Gastroesophageal sphincter (tissue), 4 donors: Measurements from ENCODE around the gene HTRA1. TPM values are rescaled to one million over a fixed set of nuclear protein-coding genes. Genes with fewer than 3 reads are reported as not detected.

ENCODE experiments used
- ATAC-seq: fragments of 150-250 bp; one replicate; pipeline ENCODE4 v1.9.1; 2016; ENCODE audit warnings: mild to moderate bottlenecking, moderate library complexity
- H3K27ac ChIP-seq, 4 donors: fragments of 200-600 bp; sonication (generic) in 3 of 4; 1 replicate in 3 of 4; 2 replicates in 1 of 4; pipeline ENCODE4 v1.5.1; 2016 to 2019
- H3K27me3 ChIP-seq: fragments of 200-600 bp; sonication (generic); one replicate; pipeline ENCODE4 v1.5.1; 2019
- H3K36me3 ChIP-seq, 2 donors: fragments of 200-600 bp; sonication (generic); one replicate each; pipeline ENCODE4 v1.5.1; 2019; ENCODE audit warnings: control low read depth in 1 of 2
- H3K4me1 ChIP-seq, 3 donors: fragments of 200-600 bp; sonication (generic); 1 replicate in 2 of 3; 2 replicates in 1 of 3; pipeline ENCODE4 v1.5.1; 2016 to 2019; ENCODE audit warnings: control low read depth in 2 of 3
- H3K4me3 ChIP-seq, 2 donors: fragments of 200-600 bp; sonication (generic); one replicate each; pipeline ENCODE4 v1.5.1; 2019; ENCODE audit warnings: mild to moderate bottlenecking in 1 of 2, moderate library complexity in 1 of 2
- H3K9me3 ChIP-seq, 3 donors: fragments of 200-600 bp; sonication (generic); one replicate each; pipeline ENCODE4 v1.5.1; 2017 to 2019; ENCODE audit warnings: control low read depth in 2 of 3
- EP300 ChIP-seq: sonication (generic); formaldehyde crosslinking; IDR thresholded peaks from one replicate; pipeline ENCODE4 v1.6.1; 2017; ENCODE audit warnings: antibody characterized with exemption, mild to moderate bottlenecking
- POLR2A ChIP-seq, 2 donors: fragments of 450-650 bp; IDR thresholded peaks; one replicate each; pipeline ENCODE4 v1.6.1; 2017; ENCODE audit warnings: antibody characterized with exemption in 2 of 2, mild to moderate bottlenecking in 2 of 2, moderate library complexity in 1 of 2
- POLR2AphosphoS5 ChIP-seq: sonication (generic); formaldehyde crosslinking; IDR thresholded peaks from one replicate; pipeline ENCODE4 v1.6.1; 2017; ENCODE audit warnings: antibody characterized with exemption
- WGBS, 2 donors: methylation state at CpG; one replicate each; pipeline ENCODE4 v1.1.5; 2018; ENCODE audit warnings: low coverage in 1 of 2; 5-methylcytosine and 5-hydroxymethylcytosine counted together
- total RNA-seq, 4 donors: library from RNA; depleted of rRNA; stranded (reverse); fragments of >200 nt; gene quantifications; one replicate each; pipeline ENCODE4 v1.1.0, GENCODE V29; 2016
- TF ChIP-seq, protein P1 (sequence below), 4 experiments: fragments of 200-600 bp in 2 of 4; fragments of 450-650 bp in 2 of 4; sonication (generic) in 1 of 4; IDR thresholded peaks; one replicate each; pipeline ENCODE4 v1.5.1; 2017 to 2019; ENCODE audit warnings: antibody characterized with exemption in 4 of 4, mild to moderate bottlenecking in 2 of 4, moderate library complexity in 2 of 4

The HTRA1 gene
- total RNA-seq, 4 donors from 2014 or later = 107 to 137 (median 111) TPM

DNA sequence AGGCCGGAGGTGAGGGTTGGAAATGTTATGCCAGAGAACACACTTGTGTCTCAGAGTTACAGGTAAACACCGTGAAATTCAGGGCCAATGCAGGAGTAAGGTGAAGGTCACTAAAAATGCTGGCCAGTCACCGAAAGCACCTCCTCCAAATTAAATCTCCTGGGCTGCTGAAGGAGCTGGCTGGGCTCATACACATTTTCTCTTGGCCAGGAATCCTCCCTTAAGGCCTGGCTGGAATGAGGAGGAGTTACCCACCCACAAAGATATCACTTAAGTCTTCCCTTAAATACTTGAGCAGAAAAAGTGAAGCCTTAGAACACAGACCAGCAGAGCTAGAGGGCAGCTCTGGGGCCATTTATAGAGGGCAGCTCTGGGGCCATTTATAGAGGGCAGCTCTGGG, 46.3 kb downstream of the HTRA1 start:
- TF ChIP-seq EP300 (no peak), POLR2AphosphoS5 (no peak), POLR2A (IDR thresholded peaks at IDR 0.05) (no peak)
- TF ChIP-seq, protein P1, sequence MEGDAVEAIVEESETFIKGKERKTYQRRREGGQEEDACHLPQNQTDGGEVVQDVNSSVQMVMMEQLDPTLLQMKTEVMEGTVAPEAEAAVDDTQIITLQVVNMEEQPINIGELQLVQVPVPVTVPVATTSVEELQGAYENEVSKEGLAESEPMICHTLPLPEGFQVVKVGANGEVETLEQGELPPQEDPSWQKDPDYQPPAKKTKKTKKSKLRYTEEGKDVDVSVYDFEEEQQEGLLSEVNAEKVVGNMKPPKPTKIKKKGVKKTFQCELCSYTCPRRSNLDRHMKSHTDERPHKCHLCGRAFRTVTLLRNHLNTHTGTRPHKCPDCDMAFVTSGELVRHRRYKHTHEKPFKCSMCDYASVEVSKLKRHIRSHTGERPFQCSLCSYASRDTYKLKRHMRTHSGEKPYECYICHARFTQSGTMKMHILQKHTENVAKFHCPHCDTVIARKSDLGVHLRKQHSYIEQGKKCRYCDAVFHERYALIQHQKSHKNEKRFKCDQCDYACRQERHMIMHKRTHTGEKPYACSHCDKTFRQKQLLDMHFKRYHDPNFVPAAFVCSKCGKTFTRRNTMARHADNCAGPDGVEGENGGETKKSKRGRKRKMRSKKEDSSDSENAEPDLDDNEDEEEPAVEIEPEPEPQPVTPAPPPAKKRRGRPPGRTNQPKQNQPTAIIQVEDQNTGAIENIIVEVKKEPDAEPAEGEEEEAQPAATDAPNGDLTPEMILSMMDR (IDR thresholded peaks at IDR 0.05) = no peak
- Histone ChIP-seq H3K36me3 (peaks cover 0 to 57% of the 10 kb centered on the region in 2 donors), H3K4me1 (peaks cover 0 to 25% (median 9%) of the 10 kb centered on the region in 3 donors), H3K27me3 (no peaks in the 10 kb centered on the region), H3K9me3 (no peaks in the 10 kb centered on the region), H3K4me3 (no peak overlapping the region), H3K27ac (no peak overlapping the region)
- 72 to 93% methylated on average over 3 of the region's 3 CpGs for WGBS, 2 donors
- no peak for ATAC-seq

DNA sequence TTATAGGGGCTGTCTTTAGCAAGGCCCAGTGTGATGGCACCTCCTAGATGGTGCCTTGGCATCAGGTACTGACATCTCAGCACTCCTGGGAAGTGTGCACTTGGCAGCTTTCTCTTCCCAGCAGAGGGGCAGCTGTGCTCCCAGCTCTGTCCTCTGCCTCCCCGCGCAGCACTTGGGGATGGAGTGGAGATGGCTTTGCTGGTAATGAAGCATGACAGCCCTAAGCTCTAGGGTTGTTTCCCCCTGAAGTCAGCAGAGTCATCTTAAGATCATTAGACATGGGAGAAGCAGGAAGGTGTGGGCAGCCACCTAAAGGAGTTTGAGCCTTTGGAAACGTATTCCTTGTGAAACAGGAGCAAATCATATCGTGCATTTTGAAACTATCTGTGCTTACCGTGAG, 46.7 kb downstream of the HTRA1 start:
- no peaks in the 10 kb centered on the region for H3K9me3 ChIP-seq
- ATAC-seq = no peak
- H3K27me3 ChIP-seq = no peaks in the 10 kb centered on the region
- no peak overlapping the region for H3K4me3 ChIP-seq
- TF ChIP-seq POLR2A (IDR thresholded peaks at IDR 0.05) (no peak), EP300 (no peak), POLR2AphosphoS5 (no peak)
- TF ChIP-seq, protein P1 (IDR thresholded peaks at IDR 0.05) = no peak
- peaks cover 0 to 25% (median 9%) of the 10 kb centered on the region in 3 donors for H3K4me1 ChIP-seq
- H3K27ac ChIP-seq = no peak overlapping the region
- peaks cover 0 to 61% of the 10 kb centered on the region in 2 donors for H3K36me3 ChIP-seq
- whole genome bisulfite sequencing, 2 donors = 83 to 100% methylated on average over 1 of the region's 5 CpGs

DNA sequence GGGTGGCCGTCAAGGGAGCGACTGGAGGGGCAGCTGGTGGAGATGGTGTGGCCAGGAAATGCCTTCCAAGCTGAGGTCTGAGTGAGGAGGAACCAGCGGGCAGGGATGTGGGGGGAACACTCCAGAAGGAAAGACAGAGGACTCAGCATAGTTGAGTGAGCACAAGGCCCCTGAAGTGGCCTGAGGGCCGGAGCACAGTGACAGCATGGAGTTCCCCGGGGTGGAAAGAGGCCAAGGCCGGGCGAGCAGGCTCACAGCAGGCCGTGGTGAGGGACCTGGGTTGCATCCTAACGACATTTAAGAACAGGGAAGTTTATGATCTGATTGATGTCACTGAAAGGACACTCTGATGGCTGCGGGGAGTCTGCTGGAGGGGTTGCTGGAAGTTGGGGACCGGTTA, 48.0 kb downstream of the HTRA1 start:
- peaks cover 0 to 19% (median 6%) of the 10 kb centered on the region in 3 donors for H3K4me1 ChIP-seq
- no peak for ATAC-seq
- TF ChIP-seq EP300 (no peak), POLR2AphosphoS5 (no peak), POLR2A (IDR thresholded peaks at IDR 0.05) (no peak)
- TF ChIP-seq, protein P1 (IDR thresholded peaks at IDR 0.05) = no peak
- peaks cover 0 to 69% of the 10 kb centered on the region in 2 donors for H3K36me3 ChIP-seq
- H3K27ac ChIP-seq = no peak overlapping the region
- H3K9me3 ChIP-seq = no peaks in the 10 kb centered on the region
- 85 to 91% methylated on average over 6 to 11 of the region's 11 CpGs for WGBS, 2 donors
- no peaks in the 10 kb centered on the region for H3K27me3 ChIP-seq
- H3K4me3 ChIP-seq = no peak overlapping the region

DNA sequence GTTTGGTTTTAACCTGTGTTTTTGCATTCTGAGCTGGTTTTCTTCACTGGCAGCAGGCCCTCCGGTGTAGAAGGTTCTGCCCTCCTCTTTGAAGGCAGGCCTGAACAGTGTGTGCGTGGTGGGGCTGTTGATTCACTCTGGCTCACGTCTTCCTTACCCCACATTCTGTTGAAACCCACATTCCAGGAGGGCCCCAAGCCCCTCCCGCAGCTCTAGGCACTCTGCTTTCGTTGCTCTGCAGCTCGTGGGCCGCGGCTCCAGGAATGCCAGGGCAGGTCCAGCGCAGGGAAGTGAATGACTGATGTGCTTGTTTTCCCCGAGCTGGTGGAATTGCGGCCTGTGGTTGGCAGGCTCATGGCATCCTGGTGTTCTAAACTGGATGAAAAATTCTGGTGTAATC, 49.0 kb downstream of the HTRA1 start:
- no peak for ATAC-seq

DNA sequence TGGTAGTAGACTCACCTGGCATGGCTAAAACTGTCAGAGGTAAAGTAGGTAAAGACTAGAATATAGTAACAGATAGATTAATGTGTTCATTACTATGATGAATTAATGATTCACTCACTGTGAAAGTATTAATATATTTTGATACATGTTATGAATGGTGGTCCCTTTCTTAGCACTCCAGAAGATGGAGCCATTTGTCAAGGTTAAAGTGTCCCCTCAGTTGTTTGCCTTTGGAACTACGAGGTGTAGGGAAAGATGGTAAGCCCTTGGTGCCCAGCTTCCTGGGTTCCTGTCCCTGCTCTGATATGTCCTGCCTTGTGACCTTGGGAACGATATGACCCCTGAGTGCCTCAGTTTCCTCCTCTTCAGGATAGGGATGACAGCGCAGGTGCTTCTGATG, 49.4 kb downstream of the HTRA1 start:
- peaks cover 0 to 16% (median 0%) of the 10 kb centered on the region in 3 donors for H3K4me1 ChIP-seq
- 88% methylated on average over 1 of the region's 3 CpGs; no CpG with 5 or more reads in 1 of the 2 donors for WGBS, 2 donors
- H3K27ac ChIP-seq = no peak overlapping the region
- H3K36me3 ChIP-seq = peaks cover 0 to 83% of the 10 kb centered on the region in 2 donors
- no peak overlapping the region for H3K4me3 ChIP-seq
- H3K9me3 ChIP-seq = no peaks in the 10 kb centered on the region
- no peak for ATAC-seq
- TF ChIP-seq POLR2AphosphoS5 (no peak), EP300 (no peak), POLR2A (IDR thresholded peaks at IDR 0.05) (no peak)
- TF ChIP-seq, protein P1 (IDR thresholded peaks at IDR 0.05) = no peak
- no peaks in the 10 kb centered on the region for H3K27me3 ChIP-seq

More for the DNA sequence above, 49.0 kb downstream of the HTRA1 start:
- no peaks in the 10 kb centered on the region for H3K9me3 ChIP-seq
- no peak overlapping the region for H3K27ac ChIP-seq
- no peak overlapping the region for H3K4me3 ChIP-seq
- H3K4me1 ChIP-seq = peaks cover 0 to 16% (median 0%) of the 10 kb centered on the region in 3 donors
- no peaks in the 10 kb centered on the region for H3K27me3 ChIP-seq
- 93% methylated on average over 5 of the region's 11 CpGs; no CpG with 5 or more reads in 1 of the 2 donors for WGBS, 2 donors
- TF ChIP-seq POLR2AphosphoS5 = no peak
- TF ChIP-seq EP300 = no peak
- TF ChIP-seq POLR2A (IDR thresholded peaks at IDR 0.05) = no peak
- TF ChIP-seq, protein P1 (IDR thresholded peaks at IDR 0.05) = no peak
- H3K36me3 ChIP-seq = peaks cover 0 to 79% of the 10 kb centered on the region in 2 donors
